Activated naive CD8-positive, alpha-beta T cell (primary cell): Measurements from ENCODE around the gene EMP2.
"Not testable (repeated sequence)": the region's sequence is repeated elsewhere in the genome, so short reads cannot be mapped to it uniquely, and the experiment has no call there.

Experiments used
- H3K27ac Mint-ChIP-seq: one replicate; pipeline ENCODE4 v1.8.0; 2021; ENCODE audit warnings: mixed read lengths
- H3K27me3 Mint-ChIP-seq: one replicate; pipeline ENCODE4 v1.8.0; 2021; ENCODE audit warnings: mixed read lengths
- H3K36me3 Mint-ChIP-seq: one replicate; pipeline ENCODE4 v1.8.0; 2021; ENCODE audit warnings: mixed read lengths
- H3K4me1 Mint-ChIP-seq: one replicate; pipeline ENCODE4 v1.8.0; 2021; ENCODE audit warnings: low read depth, mixed read lengths
- H3K4me3 Mint-ChIP-seq: one replicate; pipeline ENCODE4 v1.8.0; 2021; ENCODE audit warnings: mild to moderate bottlenecking, mixed read lengths
- H3K9me3 Mint-ChIP-seq: one replicate; pipeline ENCODE4 v1.8.0; 2021; ENCODE audit warnings: low read depth, mixed read lengths

Gene EMP2

DNA sequence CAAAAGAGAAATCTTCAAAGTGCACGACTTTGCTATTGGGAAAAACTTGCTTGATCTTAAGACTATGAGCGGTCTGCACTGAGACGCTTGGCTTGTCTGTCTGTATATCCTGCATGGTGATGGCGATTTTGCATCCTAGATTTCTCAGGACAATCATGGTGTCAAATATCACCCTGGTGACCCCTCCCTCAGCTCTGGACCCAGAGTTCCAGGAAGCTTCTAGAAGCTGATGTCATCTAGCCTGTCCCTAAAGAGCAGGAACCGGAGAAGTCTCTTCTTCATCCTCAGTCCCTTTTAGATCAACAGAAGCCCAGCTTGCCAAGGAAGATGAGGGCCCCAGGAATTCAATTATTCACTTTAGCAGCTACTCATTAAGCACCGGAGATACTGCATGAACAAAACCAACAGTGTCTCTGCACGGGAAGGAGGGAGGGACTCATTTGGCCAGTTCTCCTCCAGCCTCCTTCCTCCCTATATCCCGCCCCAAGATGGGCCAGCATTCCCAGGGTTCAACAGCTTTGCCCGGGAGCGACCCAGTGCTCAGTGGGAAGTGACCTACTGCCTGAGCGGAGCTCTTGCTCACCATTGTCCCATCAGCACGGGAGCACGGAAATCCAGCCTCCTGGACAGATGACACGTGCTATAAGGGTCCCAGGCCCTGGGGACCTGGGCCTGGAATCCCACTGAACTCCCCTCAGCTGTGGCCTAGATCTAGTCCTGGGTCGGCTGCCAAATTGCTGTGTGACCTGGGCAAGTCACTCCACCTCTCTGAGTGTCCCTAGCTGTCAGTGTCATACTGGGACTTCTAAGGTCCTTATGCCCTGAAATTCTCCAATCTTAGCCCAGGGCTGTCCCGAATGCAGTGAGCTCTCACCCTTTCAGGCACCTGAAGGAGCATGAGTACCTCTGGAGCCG lies 3.8 kb downstream of the EMP2 start:
- Mint-ChIP-seq H3K4me1 (peaks cover 2% of the 10 kb centered on the region), H3K4me3 (no peak overlapping the region), H3K27ac (no peak overlapping the region), H3K9me3 (no peaks in the 10 kb centered on the region), H3K27me3 (peaks cover 19% of the 10 kb centered on the region), H3K36me3 (no peaks in the 10 kb centered on the region)

DNA sequence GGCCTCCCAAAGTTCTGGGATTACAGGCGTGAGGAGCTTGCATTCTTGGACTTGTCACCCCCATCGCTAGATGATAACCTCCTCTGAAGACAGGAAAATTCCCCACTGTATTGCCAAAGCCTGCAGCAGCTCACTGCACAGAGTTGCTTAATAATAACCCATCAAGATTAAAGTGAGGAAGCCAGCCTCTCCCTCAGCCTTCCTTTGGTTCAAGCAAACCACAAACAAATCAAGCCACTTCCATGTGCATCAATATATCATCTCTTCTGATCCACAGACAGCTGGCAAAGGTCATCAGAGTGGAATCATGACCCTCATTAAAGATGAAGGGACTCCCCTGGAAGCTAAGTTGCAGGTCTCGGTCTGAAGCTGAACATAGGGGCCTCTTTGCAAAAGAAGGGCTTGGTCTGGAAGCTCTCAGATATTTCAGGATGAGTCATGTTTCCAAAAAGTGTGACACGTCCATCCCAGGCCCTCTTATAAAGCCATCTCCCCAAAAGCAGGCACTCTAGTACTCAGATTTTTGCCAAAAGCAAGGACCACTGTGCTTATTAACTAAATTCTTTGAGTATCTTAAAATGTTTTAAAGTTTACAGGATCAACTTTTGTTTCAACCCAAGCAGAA lies 4.8 kb downstream of the EMP2 start:
- H3K36me3 Mint-ChIP-seq = no peaks in the 10 kb centered on the region
- H3K4me3 Mint-ChIP-seq = no peak overlapping the region
- H3K27ac Mint-ChIP-seq = no peak overlapping the region
- peaks cover 13% of the 10 kb centered on the region for H3K27me3 Mint-ChIP-seq
- no peaks in the 10 kb centered on the region for H3K4me1 Mint-ChIP-seq
- no peaks in the 10 kb centered on the region for H3K9me3 Mint-ChIP-seq

DNA sequence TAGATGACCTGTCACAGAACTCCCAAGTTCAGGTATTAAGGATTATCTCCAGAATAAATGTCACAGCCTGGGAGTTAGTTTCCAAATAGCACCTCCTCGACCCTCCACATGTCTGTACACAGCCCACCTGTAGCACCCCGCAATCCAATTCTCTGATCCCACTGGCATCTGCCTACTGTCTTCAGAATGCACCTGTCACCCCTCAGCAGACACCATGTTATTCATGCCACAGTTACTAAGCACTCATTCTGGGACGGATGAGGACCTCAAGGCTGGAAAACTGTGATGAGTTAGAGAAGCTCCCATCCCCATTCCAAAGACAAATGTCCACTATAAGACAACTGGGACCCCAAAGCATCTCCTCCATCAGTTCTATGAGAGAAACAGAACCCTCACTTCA lies 7.8 kb downstream of the EMP2 start:
- Mint-ChIP-seq H3K4me1 (no peaks in the 10 kb centered on the region), H3K27ac (no peak overlapping the region), H3K4me3 (no peak overlapping the region), H3K27me3 (peaks cover 3% of the 10 kb centered on the region), H3K36me3 (no peaks in the 10 kb centered on the region), H3K9me3 (no peaks in the 10 kb centered on the region)

DNA sequence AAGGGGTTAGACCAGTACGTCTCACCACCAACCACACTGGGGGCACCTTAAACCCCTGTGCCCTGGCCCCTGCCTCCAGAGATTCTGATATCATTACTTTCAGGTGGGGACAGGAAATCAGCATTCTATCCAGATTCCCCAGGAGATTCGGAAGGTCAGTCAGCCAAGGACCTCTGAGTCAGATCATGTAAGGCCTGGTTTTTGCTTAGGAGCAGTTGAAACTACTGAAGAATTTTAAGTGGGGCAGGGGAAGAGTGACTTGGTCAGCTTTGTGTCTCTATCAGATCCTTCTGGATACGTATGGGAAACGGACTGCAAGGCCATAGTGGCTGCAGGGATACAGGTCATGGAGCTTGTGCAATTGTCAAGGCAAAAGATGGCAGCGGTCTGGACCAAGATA lies 9.0 kb downstream of the EMP2 start:
- Mint-ChIP-seq H3K27ac (no peak overlapping the region), H3K27me3 (no peaks in the 10 kb centered on the region), H3K4me1 (no peaks in the 10 kb centered on the region), H3K36me3 (no peaks in the 10 kb centered on the region), H3K4me3 (no peak overlapping the region), H3K9me3 (no peaks in the 10 kb centered on the region)

DNA sequence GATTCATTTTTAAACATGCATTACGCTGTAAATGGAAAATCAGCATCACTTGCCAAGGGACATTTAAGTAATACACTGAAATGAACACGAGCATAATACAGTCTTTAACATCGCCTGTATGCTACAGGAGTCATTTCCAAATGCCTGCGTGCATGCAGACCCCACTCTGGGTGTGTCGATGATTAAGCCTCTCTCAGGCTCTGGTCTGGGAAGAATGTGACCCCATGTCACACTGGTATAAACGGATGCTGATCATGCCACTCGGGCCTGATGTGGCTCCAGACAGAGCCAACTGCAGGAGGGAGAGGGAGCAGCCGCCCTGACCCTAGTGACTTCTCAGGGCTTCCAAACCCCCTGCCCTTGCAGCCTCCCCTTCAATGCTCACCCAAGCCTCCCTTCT lies 10.8 kb downstream of the EMP2 start:
- no peaks in the 10 kb centered on the region for H3K9me3 Mint-ChIP-seq
- H3K4me3 Mint-ChIP-seq = no peak overlapping the region
- H3K27me3 Mint-ChIP-seq = no peaks in the 10 kb centered on the region
- H3K4me1 Mint-ChIP-seq = no peaks in the 10 kb centered on the region
- no peaks in the 10 kb centered on the region for H3K36me3 Mint-ChIP-seq
- no peak overlapping the region for H3K27ac Mint-ChIP-seq

DNA sequence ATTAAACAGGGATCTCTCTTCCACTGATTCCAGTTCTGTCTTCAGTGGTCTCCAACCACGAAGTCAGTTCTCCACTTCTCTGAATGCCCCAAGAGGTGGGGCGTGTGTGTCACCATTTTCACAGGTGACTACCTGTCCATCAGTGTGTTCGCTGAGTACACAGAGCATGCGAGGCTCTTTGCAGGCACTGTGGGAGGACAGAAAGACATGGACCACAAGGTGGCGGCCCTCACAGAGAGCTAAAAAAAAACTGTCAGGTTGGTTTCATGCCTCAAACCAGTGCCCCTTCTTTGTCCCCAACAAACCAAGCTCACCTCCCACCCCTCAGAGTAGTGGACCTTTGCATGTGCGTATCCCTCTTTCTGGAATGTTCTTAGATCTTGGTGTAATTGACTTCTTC lies 13.8 kb downstream of the EMP2 start:
- Mint-ChIP-seq H3K4me3 (no peak overlapping the region), H3K9me3 (peaks cover 8% of the 10 kb centered on the region), H3K36me3 (no peaks in the 10 kb centered on the region), H3K27me3 (peaks cover 10% of the 10 kb centered on the region), H3K4me1 (no peaks in the 10 kb centered on the region), H3K27ac (no peak overlapping the region)

DNA sequence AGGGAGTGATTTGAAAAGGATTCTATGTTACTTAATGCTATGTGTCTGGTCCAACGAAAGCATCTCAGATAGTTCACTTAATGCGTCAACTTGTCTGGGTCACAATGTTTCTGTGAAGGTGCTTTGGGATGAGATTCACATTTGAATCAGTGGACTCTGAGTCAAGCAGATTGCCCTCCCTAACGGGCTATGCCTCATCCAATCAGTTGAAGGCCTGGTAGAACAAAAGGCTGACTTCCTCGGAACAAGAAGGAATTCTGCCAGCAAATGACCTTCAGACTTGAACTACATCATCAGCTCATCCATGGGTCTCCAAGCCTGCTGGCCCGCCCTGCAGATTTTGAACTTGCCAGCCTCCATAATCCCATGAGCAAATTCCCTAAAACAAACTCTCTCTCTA lies 15.2 kb downstream of the EMP2 start:
- peaks cover 10% of the 10 kb centered on the region for H3K27me3 Mint-ChIP-seq
- H3K9me3 Mint-ChIP-seq = peaks cover 9% of the 10 kb centered on the region
- H3K36me3 Mint-ChIP-seq = no peaks in the 10 kb centered on the region
- H3K4me3 Mint-ChIP-seq = no peak overlapping the region
- no peaks in the 10 kb centered on the region for H3K4me1 Mint-ChIP-seq
- no peak overlapping the region for H3K27ac Mint-ChIP-seq

DNA sequence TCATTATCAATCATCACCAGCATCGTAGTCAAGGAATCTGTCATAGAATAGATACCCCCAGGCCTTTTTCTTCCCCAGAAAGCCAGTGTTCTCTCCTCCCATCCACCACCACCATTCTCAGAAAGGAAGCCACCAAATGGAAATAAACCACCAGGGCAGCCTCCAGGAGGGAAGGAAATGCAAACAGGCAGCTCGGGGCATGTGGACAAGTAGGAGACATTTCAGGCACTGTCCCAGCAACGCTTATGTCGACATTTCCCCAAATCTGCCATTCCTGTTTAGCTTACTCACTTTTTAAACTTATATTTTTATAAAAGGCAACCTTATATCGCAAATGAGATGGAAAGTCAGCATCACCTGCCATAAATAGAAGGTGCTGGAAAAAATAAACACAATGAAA lies 15.8 kb downstream of the EMP2 start:
- Mint-ChIP-seq H3K9me3 (peaks cover 9% of the 10 kb centered on the region), H3K27me3 (peaks cover 10% of the 10 kb centered on the region), H3K27ac (no peak overlapping the region), H3K4me1 (no peaks in the 10 kb centered on the region), H3K4me3 (no peak overlapping the region), H3K36me3 (no peaks in the 10 kb centered on the region)

DNA sequence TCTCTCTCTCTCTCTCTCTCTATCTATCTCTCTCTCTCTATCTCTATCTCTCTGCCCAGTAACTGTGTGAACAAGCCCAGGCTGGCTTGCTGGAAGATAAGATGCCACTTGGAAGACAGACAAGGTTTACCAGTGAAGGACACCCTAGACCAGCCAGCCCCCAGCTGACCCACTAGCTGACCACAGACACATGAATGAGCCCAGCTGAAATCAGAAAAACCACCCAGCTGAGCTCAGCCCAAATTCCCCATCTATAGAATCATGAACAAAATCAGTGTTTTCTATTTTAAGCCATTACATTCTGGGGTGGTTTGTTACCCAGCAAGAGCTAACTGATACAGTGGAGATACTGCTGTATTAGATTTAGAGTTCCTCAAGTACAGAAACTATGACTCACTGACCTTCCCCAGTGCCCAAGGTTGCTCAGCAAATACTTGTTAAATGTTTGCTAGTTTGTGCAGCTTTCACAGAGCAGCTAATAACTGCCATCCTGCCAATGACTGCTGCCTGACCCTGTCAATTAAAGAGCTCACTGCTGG lies 18.0 kb downstream of the EMP2 start:
- Mint-ChIP-seq H3K36me3 (no peaks in the 10 kb centered on the region), H3K4me1 (no peaks in the 10 kb centered on the region), H3K27me3 (peaks cover 10% of the 10 kb centered on the region), H3K4me3 (no peak overlapping the region), H3K27ac (no peak overlapping the region), H3K9me3 (peaks cover 9% of the 10 kb centered on the region)

DNA sequence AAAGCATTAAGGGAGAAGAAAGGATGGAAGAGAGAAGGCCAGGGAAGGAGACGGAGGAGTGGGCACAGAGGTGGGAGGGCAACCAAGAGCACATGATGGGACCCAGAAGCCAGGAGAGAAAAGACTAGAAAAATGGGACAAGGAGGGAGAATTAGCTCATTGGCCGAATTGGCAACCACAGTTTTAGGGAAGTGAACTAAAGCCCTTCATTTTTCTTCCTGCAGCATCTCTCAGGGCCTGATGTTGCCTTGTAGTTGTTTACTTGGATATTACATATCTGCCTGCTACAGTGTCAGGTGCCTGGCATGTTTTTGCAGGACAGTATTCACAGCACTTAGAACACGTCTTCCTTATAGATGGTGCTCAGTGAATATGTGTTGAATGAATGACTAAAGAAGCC lies 19.0 kb downstream of the EMP2 start:
- no peak overlapping the region for H3K4me3 Mint-ChIP-seq
- no peaks in the 10 kb centered on the region for H3K4me1 Mint-ChIP-seq
- peaks cover 10% of the 10 kb centered on the region for H3K27me3 Mint-ChIP-seq
- H3K36me3 Mint-ChIP-seq = no peaks in the 10 kb centered on the region
- H3K27ac Mint-ChIP-seq = no peak overlapping the region
- peaks cover 9% of the 10 kb centered on the region for H3K9me3 Mint-ChIP-seq

DNA sequence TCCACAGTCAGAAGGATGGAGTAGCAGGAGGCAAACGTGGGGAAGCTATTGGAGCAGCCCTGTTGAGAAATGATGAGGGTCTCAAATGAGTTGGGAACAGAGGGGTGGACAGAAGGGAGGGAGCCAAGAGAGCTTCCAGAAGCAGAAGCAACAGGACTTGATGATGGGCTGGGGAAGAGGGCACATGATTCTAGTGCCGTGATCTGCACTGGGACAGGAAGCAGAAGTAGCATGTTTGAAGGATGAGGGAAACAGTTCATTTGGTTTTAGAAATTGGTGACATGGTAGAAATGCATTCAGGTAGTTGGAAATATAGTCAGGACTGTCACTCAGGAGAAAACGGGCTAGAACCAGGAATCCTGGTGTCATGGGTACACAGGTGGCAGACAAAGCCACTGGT lies 19.4 kb downstream of the EMP2 start:
- no peak overlapping the region for H3K4me3 Mint-ChIP-seq
- H3K4me1 Mint-ChIP-seq = no peaks in the 10 kb centered on the region
- peaks cover 10% of the 10 kb centered on the region for H3K27me3 Mint-ChIP-seq
- H3K9me3 Mint-ChIP-seq = peaks cover 9% of the 10 kb centered on the region
- H3K27ac Mint-ChIP-seq = no peak overlapping the region
- no peaks in the 10 kb centered on the region for H3K36me3 Mint-ChIP-seq

DNA sequence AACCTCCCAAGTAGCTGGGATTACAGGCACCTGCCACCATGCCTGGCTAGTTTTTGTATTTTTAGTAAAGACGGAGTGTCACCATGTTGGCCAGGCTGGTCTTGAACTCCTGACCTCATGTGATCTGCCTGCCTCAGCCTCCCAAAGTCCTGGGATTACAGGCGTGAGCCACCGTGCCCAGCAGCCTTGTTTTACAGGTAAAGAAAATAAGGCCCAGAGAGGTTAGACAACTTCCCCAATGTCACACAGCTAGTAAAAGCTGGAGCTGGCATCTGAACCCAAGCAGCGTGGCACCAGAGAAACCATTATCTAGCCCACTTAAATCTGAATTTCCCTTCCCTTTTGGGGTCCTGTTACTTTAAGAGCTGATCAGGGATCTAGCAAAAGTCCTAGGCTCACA lies 20.6 kb downstream of the EMP2 start:
- not testable (repeated sequence) for H3K4me1 Mint-ChIP-seq

DNA sequence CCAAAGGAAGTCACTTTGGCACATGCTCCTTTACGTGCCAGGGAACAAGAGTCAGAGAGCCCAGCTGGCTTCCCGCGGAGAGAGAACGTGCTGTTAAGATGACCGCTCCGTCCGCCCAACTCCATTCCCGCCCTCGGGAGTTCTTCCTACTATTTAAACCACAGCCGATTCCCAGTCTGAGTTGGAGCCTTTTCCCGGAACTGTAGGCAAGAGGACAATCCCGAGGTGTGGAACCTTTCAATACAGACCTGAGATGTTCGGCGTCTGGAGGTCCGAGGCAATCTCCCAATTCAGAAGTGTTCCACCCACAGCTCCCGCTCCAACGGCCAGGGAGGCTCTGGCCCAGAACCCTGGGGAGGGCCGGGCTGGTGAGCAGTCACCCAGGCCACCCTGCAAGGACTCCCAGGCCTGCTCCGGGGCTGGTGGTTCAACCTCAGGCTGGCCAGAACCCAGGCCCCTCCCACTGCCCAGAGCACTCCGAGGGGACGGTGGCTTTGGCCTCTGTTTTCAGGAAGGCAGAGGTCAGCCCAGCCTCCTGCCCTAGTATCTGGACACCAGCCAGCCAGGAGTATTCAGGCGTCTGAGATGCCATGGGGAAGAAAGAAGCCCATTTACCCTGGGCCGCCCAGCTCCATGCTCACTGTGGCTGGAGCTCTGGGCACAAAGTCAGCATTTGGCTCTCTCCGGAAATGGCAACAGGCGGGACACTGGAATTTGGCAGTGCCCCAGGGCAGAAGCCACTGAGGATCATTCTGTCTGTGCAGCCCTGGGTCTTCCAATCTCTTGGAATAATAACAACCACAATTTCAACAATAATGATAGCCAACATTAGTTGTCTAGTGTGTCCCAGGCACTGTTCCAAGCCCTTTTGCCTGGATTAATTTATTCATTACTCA lies 21.4 kb downstream of the EMP2 start:
- Mint-ChIP-seq H3K4me3 (no peak overlapping the region), H3K4me1 (no peaks in the 10 kb centered on the region), H3K36me3 (no peaks in the 10 kb centered on the region), H3K27me3 (peaks cover 10% of the 10 kb centered on the region), H3K27ac (no peak overlapping the region), H3K9me3 (peaks cover 9% of the 10 kb centered on the region)

More for the DNA sequence above, 20.6 kb downstream of the EMP2 start:
- not testable (repeated sequence) for H3K27ac Mint-ChIP-seq, H3K4me3 Mint-ChIP-seq, H3K9me3 Mint-ChIP-seq, H3K36me3 Mint-ChIP-seq
- peaks cover 12% of the 10 kb centered on the region for H3K27me3 Mint-ChIP-seq

DNA sequence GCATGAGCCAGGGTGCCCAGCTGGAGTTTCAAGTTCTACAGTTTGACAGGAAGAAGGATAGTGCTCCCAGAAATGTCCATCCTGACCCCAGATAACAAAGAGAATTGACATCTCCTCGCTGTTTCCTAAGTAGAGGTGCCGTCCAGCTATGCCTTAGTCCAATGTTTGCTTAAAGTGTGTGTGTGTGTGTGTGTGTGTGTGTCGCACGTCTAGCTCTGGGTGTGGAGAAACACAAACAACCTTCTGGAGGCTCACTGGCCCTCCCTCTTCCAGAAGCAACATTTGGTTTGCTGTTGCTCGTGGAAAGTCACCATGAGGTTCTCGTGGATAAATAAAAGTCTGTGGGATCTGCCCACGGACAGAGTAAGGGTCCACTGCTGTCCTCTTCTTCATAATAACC lies 22.1 kb downstream of the EMP2 start:
- Mint-ChIP-seq H3K36me3 (no peaks in the 10 kb centered on the region), H3K4me3 (no peak overlapping the region), H3K9me3 (peaks cover 9% of the 10 kb centered on the region), H3K27me3 (peaks cover 6% of the 10 kb centered on the region), H3K27ac (no peak overlapping the region), H3K4me1 (peaks cover 2% of the 10 kb centered on the region)

DNA sequence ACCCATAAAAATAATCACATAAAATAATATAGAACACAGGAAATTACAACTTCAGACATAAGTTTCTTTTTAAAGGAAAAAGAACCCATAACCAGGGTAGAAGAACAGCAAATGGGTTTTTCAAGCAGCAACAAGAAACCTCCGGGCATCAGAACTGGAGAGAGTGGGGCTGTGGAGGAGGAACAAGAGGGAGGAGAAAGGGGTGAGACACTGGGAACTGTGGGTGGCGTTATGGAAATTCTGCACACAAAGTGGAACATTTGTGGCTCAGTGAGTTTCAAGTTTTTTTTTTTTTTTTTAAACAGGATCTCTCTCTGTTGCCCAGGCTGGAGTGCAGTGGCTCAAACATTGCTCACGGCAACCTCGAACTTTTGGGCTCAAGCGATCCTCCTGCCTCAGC lies 22.6 kb downstream of the EMP2 start:
- peaks cover 6% of the 10 kb centered on the region for H3K27me3 Mint-ChIP-seq

More for the DNA sequence above, 22.6 kb downstream of the EMP2 start:
- no peak overlapping the region for H3K4me3 Mint-ChIP-seq
- H3K9me3 Mint-ChIP-seq = peaks cover 9% of the 10 kb centered on the region
- no peaks in the 10 kb centered on the region for H3K36me3 Mint-ChIP-seq
- H3K4me1 Mint-ChIP-seq = peaks cover 6% of the 10 kb centered on the region
- H3K27ac Mint-ChIP-seq = no peak overlapping the region
